Neuron (in vitro differentiated cells): Measurements from ENCODE around the gene RELB.
"Not testable (repeated sequence)": the region's sequence is repeated elsewhere in the genome, so short reads cannot be mapped to it uniquely, and the experiment has no call there.

ENCODE experiments used
- H2AFZ ChIP-seq: one replicate; pipeline ENCODE4 v1.6.1; 2013; ENCODE audit warnings: low read depth, mild to moderate bottlenecking, inconsistent platforms, low read length, moderate library complexity
- H3K27me3 ChIP-seq: one replicate; pipeline ENCODE4 v1.6.1; 2013; ENCODE audit warnings: low read length; ENCODE audit not compliant: insufficient read depth
- H3K36me3 ChIP-seq: one replicate; pipeline ENCODE4 v1.6.1; 2013; ENCODE audit warnings: low read length; ENCODE audit not compliant: insufficient read depth
- H3K4me1 ChIP-seq: one replicate; pipeline ENCODE4 v1.6.1; 2013; ENCODE audit warnings: low read length; ENCODE audit not compliant: insufficient read depth
- H3K4me3 ChIP-seq: 2 replicates; pipeline ENCODE4 v1.5.1; 2013; ENCODE audit warnings: mild to moderate bottlenecking, low read length, moderate library complexity
- H3K9me3 ChIP-seq: one replicate; pipeline ENCODE4 v1.6.1; 2013; ENCODE audit warnings: low read length

Gene RELB

GRCh38 chr19:44969437-44969836 is 31.8 kb upstream of the RELB start:
- peaks cover 49% of the 10 kb centered on the region for H3K36me3 ChIP-seq
- H3K27me3 ChIP-seq: no peaks in the 10 kb centered on the region
- H3K4me3 ChIP-seq: no peak overlapping the region
- H3K4me1 ChIP-seq: no peaks in the 10 kb centered on the region
- H2AFZ ChIP-seq: no peak overlapping the region
- no peaks in the 10 kb centered on the region for H3K9me3 ChIP-seq

- H3K4me1 ChIP-seq, H3K4me3 ChIP-seq, H2AFZ ChIP-seq, H3K9me3 ChIP-seq, H3K27me3 ChIP-seq: not testable (repeated sequence)
- peaks cover 56% of the 10 kb centered on the region for H3K36me3 ChIP-seq
Measured at GRCh38 chr19:44971451-44971850, 29.8 kb upstream of the RELB start.

- no peak overlapping the region for H3K4me3 ChIP-seq
- H3K4me1 ChIP-seq: no peaks in the 10 kb centered on the region
- H3K36me3 ChIP-seq: peaks cover 67% of the 10 kb centered on the region
- no peaks in the 10 kb centered on the region for H3K27me3 ChIP-seq
- H2AFZ ChIP-seq: no peak overlapping the region
- no peaks in the 10 kb centered on the region for H3K9me3 ChIP-seq
Measured at GRCh38 chr19:44972802-44973201, 28.5 kb upstream of the RELB start.

- Histone ChIP-seq H3K4me1 (no peaks in the 10 kb centered on the region), H2AFZ (no peak overlapping the region), H3K27me3 (no peaks in the 10 kb centered on the region), H3K9me3 (no peaks in the 10 kb centered on the region), H3K36me3 (peaks cover 65% of the 10 kb centered on the region), H3K4me3 (no peak overlapping the region)
Measured at GRCh38 chr19:44973982-44974735, 27.1 kb upstream of the RELB start.

GRCh38 chr19:44974857-44975256 is 26.4 kb upstream of the RELB start:
- peaks cover 69% of the 10 kb centered on the region for H3K36me3 ChIP-seq
- no peaks in the 10 kb centered on the region for H3K4me1 ChIP-seq
- no peaks in the 10 kb centered on the region for H3K9me3 ChIP-seq
- H3K4me3 ChIP-seq: no peak overlapping the region
- no peaks in the 10 kb centered on the region for H3K27me3 ChIP-seq
- no peak overlapping the region for H2AFZ ChIP-seq

GRCh38 chr19:44975444-44975843 is 25.8 kb upstream of the RELB start:
- Histone ChIP-seq H3K4me3 (no peak overlapping the region), H2AFZ (no peak overlapping the region), H3K27me3 (no peaks in the 10 kb centered on the region), H3K9me3 (no peaks in the 10 kb centered on the region), H3K4me1 (no peaks in the 10 kb centered on the region), H3K36me3 (peaks cover 71% of the 10 kb centered on the region)

GRCh38 chr19:44984005-44984404 is 17.3 kb upstream of the RELB start:
- H3K36me3 ChIP-seq: peaks cover 65% of the 10 kb centered on the region
- no peak overlapping the region for H3K4me3 ChIP-seq
- no peaks in the 10 kb centered on the region for H3K9me3 ChIP-seq
- no peaks in the 10 kb centered on the region for H3K4me1 ChIP-seq
- no peak overlapping the region for H2AFZ ChIP-seq
- no peaks in the 10 kb centered on the region for H3K27me3 ChIP-seq

GRCh38 chr19:44985445-44985844 is 15.8 kb upstream of the RELB start:
- Histone ChIP-seq H3K4me3 (no peak overlapping the region), H3K4me1 (no peaks in the 10 kb centered on the region), H3K36me3 (peaks cover 57% of the 10 kb centered on the region), H3K27me3 (no peaks in the 10 kb centered on the region), H2AFZ (no peak overlapping the region), H3K9me3 (no peaks in the 10 kb centered on the region)

GRCh38 chr19:44986389-44986788 is 14.9 kb upstream of the RELB start:
- Histone ChIP-seq H3K9me3 (no peaks in the 10 kb centered on the region), H3K27me3 (no peaks in the 10 kb centered on the region), H3K36me3 (peaks cover 60% of the 10 kb centered on the region)

GRCh38 chr19:44987148-44987675 is 14.1 kb upstream of the RELB start:
- Histone ChIP-seq H3K36me3 (peaks cover 64% of the 10 kb centered on the region), H3K4me1 (no peaks in the 10 kb centered on the region), H3K4me3 (no peak overlapping the region), H3K27me3 (no peaks in the 10 kb centered on the region), H3K9me3 (no peaks in the 10 kb centered on the region), H2AFZ (no peak overlapping the region)

More at GRCh38 chr19:44986389-44986788, 14.9 kb upstream of the RELB start:
- H3K4me3 ChIP-seq: no peak overlapping the region
- no peaks in the 10 kb centered on the region for H3K4me1 ChIP-seq
- H2AFZ ChIP-seq: no peak overlapping the region

- Histone ChIP-seq H3K4me3 (no peak overlapping the region), H3K4me1 (no peaks in the 10 kb centered on the region), H2AFZ (no peak overlapping the region), H3K27me3 (no peaks in the 10 kb centered on the region), H3K9me3 (no peaks in the 10 kb centered on the region), H3K36me3 (peaks cover 67% of the 10 kb centered on the region)
Measured at GRCh38 chr19:44988273-44988672, 13.0 kb upstream of the RELB start.

GRCh38 chr19:44988896-44989556 is 12.2 kb upstream of the RELB start:
- Histone ChIP-seq H3K9me3 (no peaks in the 10 kb centered on the region), H3K36me3 (peaks cover 70% of the 10 kb centered on the region)

GRCh38 chr19:44990459-44990858 is 10.8 kb upstream of the RELB start:
- H3K9me3 ChIP-seq: no peaks in the 10 kb centered on the region
- H2AFZ ChIP-seq: no peak overlapping the region
- no peaks in the 10 kb centered on the region for H3K4me1 ChIP-seq
- peaks cover 62% of the 10 kb centered on the region for H3K36me3 ChIP-seq
- no peaks in the 10 kb centered on the region for H3K27me3 ChIP-seq
- H3K4me3 ChIP-seq: no peak overlapping the region

More at GRCh38 chr19:44988896-44989556, 12.2 kb upstream of the RELB start:
- no peak overlapping the region for H2AFZ ChIP-seq
- H3K27me3 ChIP-seq: no peaks in the 10 kb centered on the region
- H3K4me1 ChIP-seq: no peaks in the 10 kb centered on the region
- H3K4me3 ChIP-seq: no peak overlapping the region
